ENCODE results near the gene PRSS38. TPM values are rescaled to one million over a fixed set of nuclear protein-coding genes. Genes with fewer than 3 reads are reported as not detected.

The PRSS38 gene
- total RNA-seq, 1 experiment from 2014 or later, result not detected

DNA sequence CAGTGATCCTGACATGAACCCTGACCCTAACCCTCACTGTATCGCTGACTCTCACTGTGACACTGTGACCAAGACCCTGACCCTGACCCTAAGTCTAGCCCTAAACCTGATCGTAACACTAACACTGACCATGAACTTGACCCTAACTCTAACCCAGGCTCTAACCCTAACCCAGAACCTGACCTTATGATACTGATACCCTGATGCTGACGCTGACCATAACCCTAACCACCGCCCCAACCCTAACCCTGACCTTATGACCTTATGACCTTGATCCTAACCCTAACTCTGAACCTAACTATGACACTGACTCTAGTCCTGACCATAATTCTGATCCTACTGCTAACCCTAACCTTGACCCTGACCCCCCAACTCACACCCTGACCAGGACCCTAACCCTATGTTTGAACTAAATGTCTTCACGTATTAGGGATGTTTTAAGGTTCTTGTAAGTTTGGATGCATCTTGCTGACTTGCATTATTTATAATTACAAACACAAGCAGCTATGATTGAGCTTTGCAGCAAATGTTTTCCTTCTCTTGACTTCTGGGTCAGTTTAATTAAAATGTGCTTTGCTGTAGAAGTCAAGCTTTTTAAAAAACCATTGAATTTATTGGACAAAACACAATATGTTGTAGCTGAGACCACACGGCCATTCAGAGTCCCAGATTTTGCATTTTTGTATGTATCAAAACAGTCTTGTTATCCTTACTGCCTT, 23.9 kb upstream of the PRSS38 start (continued):
- TF ChIP-seq, protein P1, sequence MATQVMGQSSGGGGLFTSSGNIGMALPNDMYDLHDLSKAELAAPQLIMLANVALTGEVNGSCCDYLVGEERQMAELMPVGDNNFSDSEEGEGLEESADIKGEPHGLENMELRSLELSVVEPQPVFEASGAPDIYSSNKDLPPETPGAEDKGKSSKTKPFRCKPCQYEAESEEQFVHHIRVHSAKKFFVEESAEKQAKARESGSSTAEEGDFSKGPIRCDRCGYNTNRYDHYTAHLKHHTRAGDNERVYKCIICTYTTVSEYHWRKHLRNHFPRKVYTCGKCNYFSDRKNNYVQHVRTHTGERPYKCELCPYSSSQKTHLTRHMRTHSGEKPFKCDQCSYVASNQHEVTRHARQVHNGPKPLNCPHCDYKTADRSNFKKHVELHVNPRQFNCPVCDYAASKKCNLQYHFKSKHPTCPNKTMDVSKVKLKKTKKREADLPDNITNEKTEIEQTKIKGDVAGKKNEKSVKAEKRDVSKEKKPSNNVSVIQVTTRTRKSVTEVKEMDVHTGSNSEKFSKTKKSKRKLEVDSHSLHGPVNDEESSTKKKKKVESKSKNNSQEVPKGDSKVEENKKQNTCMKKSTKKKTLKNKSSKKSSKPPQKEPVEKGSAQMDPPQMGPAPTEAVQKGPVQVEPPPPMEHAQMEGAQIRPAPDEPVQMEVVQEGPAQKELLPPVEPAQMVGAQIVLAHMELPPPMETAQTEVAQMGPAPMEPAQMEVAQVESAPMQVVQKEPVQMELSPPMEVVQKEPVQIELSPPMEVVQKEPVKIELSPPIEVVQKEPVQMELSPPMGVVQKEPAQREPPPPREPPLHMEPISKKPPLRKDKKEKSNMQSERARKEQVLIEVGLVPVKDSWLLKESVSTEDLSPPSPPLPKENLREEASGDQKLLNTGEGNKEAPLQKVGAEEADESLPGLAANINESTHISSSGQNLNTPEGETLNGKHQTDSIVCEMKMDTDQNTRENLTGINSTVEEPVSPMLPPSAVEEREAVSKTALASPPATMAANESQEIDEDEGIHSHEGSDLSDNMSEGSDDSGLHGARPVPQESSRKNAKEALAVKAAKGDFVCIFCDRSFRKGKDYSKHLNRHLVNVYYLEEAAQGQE (IDR thresholded peaks at IDR 0.05; ENCODE audit: low read depth), result no peak
- TF ChIP-seq ELF1 (IDR thresholded peaks at IDR 0.05; ENCODE audit: borderline replicate concordance, low read depth) (no peak), EZH2phosphoT487 (IDR thresholded peaks at IDR 0.05; ENCODE audit: borderline replicate concordance) (no peak), YY1 (IDR thresholded peaks at IDR 0.05; ENCODE audit: extremely low read depth, insufficient replicate concordance, low read depth, low read length) (no peak)

DNA sequence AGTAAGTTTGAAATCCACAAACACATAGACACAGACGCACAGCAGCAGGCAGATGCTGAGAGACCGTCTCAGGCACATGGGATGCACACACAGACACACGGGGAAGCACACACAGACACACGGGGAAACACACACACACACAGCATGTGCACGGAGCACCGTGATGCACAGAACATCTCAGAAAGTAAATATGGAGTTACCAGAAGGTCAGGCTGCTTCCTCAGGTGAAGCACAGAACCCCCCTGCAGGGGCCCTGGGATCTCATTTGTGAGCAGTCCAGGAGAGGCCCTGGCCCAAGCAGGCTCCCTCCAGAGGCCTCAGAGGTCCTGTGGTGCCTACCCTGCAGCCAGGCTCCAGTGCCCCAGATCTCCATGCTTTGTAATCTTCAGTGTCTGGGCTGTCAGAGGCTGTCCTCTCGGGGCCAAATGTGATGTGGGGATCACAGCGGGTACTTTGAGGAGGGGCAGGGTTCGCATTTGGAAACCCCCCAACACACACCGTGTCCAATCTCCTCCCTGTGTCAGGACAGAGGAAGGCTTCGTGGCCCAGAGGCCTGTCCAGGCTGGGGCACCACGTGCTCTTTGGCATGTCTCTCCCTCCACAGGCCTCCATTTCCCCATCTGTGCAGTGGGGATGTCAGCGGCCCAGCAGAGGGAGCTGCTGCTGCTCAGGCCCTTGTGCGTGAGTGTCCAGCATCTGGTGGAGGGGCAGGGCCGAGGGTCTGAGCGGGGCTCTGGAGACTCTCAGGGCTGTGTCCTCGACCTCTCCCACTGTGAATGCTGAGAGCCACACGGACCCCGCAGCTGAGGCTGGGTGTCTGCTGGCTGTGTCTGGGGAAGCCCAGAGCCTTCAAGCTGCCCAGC, 23.0 kb upstream of the PRSS38 start:
- H3K36me3 ChIP-seq (ENCODE audit: control insufficient read depth in 1 of 2, insufficient read depth in 2 of 2, low read length in 2 of 2), result no peaks in the 10 kb centered on the region
- H3K27me3 ChIP-seq (ENCODE audit: insufficient read depth, low read length), result no peaks in the 10 kb centered on the region
- DNase-seq (ENCODE audit: low read depth, low spot score) (no peak), ATAC-seq (no peak)
- intact Hi-C loops (cut with micrococcal nuclease), result no loop called here
- peaks cover 12 to 27% of the 10 kb centered on the region in 2 experiments for H3K4me1 ChIP-seq (ENCODE audit: control insufficient read depth in 1 of 2, insufficient read depth in 2 of 2, low read length in 2 of 2)
- no peak overlapping the region for H3K4me3 ChIP-seq (replicated peaks in 1 of 2; ENCODE audit: low read depth in 1 of 2, low read length in 2 of 2)
- H4K20me1 ChIP-seq (ENCODE audit: insufficient read depth), result no peaks in the 10 kb centered on the region
- ChIA-PET CTCF (no interaction called here), RAD21 (ENCODE audit: low non-redundant PET in 1 of 2, low total read pairs in 2 of 2, uncharacterized antibody in 2 of 2, unreplicated experiment in 2 of 2) (no interaction called here), POLR2A (no interaction called here)
- no peak overlapping the region for H3K9ac ChIP-seq (ENCODE audit: low read length)
- no TSS peak for BruUV-seq (replicated peaks)
- TF ChIP-seq, protein P2, sequence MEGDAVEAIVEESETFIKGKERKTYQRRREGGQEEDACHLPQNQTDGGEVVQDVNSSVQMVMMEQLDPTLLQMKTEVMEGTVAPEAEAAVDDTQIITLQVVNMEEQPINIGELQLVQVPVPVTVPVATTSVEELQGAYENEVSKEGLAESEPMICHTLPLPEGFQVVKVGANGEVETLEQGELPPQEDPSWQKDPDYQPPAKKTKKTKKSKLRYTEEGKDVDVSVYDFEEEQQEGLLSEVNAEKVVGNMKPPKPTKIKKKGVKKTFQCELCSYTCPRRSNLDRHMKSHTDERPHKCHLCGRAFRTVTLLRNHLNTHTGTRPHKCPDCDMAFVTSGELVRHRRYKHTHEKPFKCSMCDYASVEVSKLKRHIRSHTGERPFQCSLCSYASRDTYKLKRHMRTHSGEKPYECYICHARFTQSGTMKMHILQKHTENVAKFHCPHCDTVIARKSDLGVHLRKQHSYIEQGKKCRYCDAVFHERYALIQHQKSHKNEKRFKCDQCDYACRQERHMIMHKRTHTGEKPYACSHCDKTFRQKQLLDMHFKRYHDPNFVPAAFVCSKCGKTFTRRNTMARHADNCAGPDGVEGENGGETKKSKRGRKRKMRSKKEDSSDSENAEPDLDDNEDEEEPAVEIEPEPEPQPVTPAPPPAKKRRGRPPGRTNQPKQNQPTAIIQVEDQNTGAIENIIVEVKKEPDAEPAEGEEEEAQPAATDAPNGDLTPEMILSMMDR (IDR thresholded peaks at IDR 0.05 in 2 of 3, conservative IDR thresholded peaks at IDR 0.05 in 1 of 3; ENCODE audit: borderline replicate concordance in 1 of 3, insufficient read depth in 1 of 3, low read depth in 2 of 3, low read length in 2 of 3), result peak in 2 of 3 experiments; percentile 21 to 32; a peak in 3 of 6 replicates
- TF ChIP-seq, protein P3, sequence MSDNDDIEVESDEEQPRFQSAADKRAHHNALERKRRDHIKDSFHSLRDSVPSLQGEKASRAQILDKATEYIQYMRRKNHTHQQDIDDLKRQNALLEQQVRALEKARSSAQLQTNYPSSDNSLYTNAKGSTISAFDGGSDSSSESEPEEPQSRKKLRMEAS (IDR thresholded peaks at IDR 0.05), result peak; percentile 41; the same call in 1 of the 2 replicates
- TF ChIP-seq TCF7L2 (IDR thresholded peaks at IDR 0.05; ENCODE audit: borderline replicate concordance, extremely low read depth, insufficient read depth, insufficient read length) (no peak), RAD21 (IDR thresholded peaks at IDR 0.05; ENCODE audit: low read depth) (peak; percentile 41), POLR2A (IDR thresholded peaks at IDR 0.05; ENCODE audit: borderline replicate concordance, extremely low read depth, insufficient read depth, insufficient read length) (no peak), CBX3 (IDR thresholded peaks at IDR 0.05; ENCODE audit: low read depth) (no peak)
- no peaks in the 10 kb centered on the region for H3K79me2 ChIP-seq (ENCODE audit: insufficient read depth, low read length)
- no peaks in the 10 kb centered on the region for H3K9me3 ChIP-seq (ENCODE audit: control insufficient read depth in 1 of 2, insufficient read depth in 1 of 2, low read depth in 1 of 2, low read length in 2 of 2)
- no peak overlapping the region for H3K27ac ChIP-seq (ENCODE audit: low read depth, low read length)
- H3K9me2 ChIP-seq (ENCODE audit: insufficient read depth), result no peaks in the 10 kb centered on the region
- no peak overlapping the region for H3K4me2 ChIP-seq (ENCODE audit: low read length)
- no peak overlapping the region for H2AFZ ChIP-seq (ENCODE audit: low read depth, low read length, poor library complexity, severe bottlenecking)
